HUDEP-2 (cell line): Measurements from ENCODE around the gene MINDY4.
"Not testable (repeated sequence)": the region's sequence is repeated elsewhere in the genome, so short reads cannot be mapped to it uniquely, and the experiment has no call there.

Experiments used
- DNase-seq, 76 experiments: peaks; one replicate each; lab custom pipeline; 2025; ENCODE audit not compliant: unreplicated experiment in 76 of 76; lab: John Stamatoyannopoulos, UW

The MINDY4 gene

GRCh38 chr7:30799206-30799975 lies 28.2 kb downstream of the MINDY4 start:
- no peak for DNase-seq

- no peak for DNase-seq
Measured at GRCh38 chr7:30799976-30800661, 28.9 kb downstream of the MINDY4 start.

- DNase-seq = peak in 58 of 76 experiments; percentile 4 to 76 (median 40)
Measured at GRCh38 chr7:30800785-30801252, 29.6 kb downstream of the MINDY4 start.

GRCh38 chr7:30802812-30803211 lies 31.6 kb downstream of the MINDY4 start:
- no peak for DNase-seq

DNA sequence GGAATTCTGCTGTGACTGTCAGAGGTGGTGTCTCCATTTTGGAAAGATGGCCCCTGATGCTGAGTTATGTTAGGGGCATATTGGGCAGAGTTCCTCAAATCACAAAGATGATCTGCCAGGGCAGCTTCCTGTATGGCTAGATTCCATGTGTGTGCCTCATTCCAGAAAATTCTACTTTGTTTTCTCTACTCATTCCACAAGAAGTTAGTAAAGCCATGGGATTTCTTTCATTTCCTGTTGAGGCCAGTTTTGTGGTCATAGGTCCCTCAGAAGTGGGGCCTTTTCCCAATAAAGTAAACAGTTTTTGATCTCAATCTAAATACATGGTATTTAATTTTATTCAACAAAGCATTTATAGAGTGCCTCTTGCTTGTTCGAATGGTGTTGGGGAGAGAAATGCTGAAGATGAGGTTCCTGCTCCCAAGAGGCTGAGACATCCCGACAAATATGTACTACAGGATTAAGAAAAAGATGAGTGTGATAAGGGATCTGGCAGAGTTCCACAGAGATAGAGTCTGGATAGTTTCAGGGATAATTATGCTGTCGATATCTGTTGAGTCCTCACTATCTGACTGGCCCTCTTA lies 33.0 kb downstream of the MINDY4 start:
- DNase-seq = no peak

- DNase-seq = no peak
Measured at GRCh38 chr7:30805081-30805691, 34.0 kb downstream of the MINDY4 start.

GRCh38 chr7:30805931-30806330 lies 34.7 kb downstream of the MINDY4 start:
- DNase-seq = no peak

- peak in 23 of 76 experiments; percentile 4 to 64 (median 18) for DNase-seq
Measured at GRCh38 chr7:30807477-30807876, 36.3 kb downstream of the MINDY4 start.

- DNase-seq = not testable (repeated sequence)
Measured at GRCh38 chr7:30807941-30808340, 36.7 kb downstream of the MINDY4 start.

GRCh38 chr7:30810986-30811385 lies 39.8 kb downstream of the MINDY4 start:
- DNase-seq = no peak

GRCh38 chr7:30812676-30813075 lies 41.5 kb downstream of the MINDY4 start:
- DNase-seq = no peak

GRCh38 chr7:30813466-30813865 lies 42.2 kb downstream of the MINDY4 start:
- no peak for DNase-seq

DNA sequence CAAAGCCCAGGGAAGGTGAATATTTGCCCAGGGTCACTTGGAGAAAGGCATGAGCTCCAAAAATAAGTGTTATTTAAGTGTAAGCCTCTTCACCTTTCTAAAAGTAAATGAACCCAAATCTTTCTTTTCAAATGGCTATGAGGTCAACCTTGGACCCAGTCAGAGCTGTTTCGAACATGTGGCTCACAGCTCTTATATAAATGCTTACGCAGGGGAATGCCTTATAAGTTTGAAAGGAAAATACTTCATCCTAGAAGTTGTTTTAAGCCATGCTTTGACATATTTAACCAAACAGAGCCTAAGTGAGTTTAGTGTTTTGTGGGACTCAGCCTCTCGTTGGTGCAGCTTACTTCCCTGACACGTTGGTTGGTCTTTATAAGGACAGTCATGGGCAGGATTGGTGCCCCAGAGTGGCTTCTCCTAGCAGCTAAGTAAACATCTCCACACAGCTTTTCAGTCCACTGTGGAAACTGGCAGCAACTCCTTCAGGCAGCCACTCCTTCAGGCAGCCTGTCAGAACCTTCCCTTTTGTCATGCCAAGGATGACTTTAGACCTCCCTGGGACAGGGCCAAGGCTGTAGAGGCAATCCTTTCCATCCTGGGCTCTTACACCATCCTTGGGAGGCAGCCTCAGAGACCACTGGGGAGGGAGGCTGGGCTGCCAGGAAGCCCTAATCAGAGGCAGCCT lies 43.6 kb downstream of the MINDY4 start:
- DNase-seq = no peak

- no peak for DNase-seq
Measured at GRCh38 chr7:30815388-30815854, 44.2 kb downstream of the MINDY4 start.

GRCh38 chr7:30815951-30816644 lies 44.9 kb downstream of the MINDY4 start:
- no peak for DNase-seq

DNA sequence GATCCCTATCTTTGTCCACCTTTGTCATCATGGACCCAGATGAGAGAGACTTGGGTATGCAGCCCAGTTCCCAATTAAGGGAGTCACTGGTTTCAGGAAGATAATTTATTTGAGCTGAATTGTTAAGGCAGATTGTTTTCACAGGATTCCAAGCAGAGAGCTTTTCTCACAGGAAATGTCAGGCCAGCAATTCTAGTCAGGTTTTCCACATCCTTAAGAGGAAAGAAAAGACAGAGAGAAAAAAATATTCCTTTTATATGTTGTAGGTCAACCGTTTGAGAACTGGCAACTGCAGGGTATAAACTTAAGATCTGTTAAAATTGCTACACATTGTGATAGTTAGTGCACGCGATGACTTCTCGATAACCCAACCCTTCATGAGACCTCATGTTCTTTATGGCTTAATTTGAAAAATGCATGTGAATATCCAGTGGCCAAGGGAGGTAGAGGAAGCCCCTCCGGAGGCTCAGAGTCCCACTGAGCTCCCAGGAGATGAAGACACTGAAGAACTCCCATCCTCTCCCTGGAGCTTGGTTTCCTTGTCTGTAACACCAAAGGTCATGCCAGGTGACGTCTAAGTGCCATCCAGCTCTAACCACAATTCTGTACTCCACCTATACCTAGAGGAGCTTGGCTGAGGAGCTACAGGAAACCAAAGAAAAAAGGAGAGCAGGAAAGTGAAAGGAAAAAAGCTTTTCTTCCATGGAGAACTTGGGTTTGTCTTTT lies 45.6 kb downstream of the MINDY4 start:
- no peak for DNase-seq

GRCh38 chr7:30817371-30817767 lies 46.2 kb downstream of the MINDY4 start:
- DNase-seq = no peak

DNA sequence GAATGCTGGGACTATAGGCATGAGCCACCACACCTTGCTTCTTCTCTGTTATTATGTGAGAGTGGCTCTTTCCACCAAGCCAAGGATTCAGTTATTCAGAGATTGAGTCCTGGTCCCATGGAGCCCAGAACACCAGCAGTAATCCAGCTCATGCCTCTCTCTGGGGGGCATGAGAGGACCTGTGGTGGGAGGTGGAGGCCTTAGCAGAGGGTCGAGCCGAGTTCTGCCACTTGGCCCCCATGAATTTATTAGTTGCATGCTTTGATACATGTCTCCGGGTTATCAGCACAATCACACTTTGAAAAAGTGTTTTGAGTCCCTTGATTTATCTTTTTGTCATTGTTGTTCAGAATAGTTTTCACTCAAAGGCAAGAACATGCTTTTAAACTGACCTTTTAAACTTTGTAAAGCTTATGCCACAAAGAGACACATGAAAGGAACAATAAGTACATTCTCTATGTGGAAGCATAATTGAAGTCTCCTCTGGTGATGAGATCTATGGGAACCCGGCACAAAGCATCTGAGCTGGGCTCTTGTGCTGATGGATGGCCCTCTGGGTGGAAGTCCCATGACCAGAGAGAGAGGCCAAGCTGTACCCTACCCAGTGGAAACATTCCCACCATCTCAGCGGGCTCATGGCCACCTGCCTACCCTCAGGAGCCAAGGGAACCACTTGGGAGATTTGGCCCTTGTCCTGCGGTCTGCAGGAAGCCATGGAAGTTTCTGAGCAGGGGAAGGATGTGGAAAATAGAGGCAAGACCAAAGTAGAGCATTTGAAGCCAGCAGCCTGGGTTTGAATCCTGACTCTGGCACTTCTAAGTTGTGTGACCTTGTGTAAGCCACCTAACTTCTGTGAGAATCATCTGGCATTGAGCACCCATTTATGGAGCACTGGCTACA lies 53.9 kb downstream of the MINDY4 start:
- no peak for DNase-seq
